Esophagus squamous epithelium (tissue), 4 donors: ENCODE data around the gene CLEC10A.

Source experiments
- CTCF ChIP-seq, 6 experiments: fragments of 450-650 bp in 4 of 6; fragments of 200-600 bp in 2 of 6; sonication (generic) in 2 of 6; IDR thresholded peaks; one replicate each; pipeline ENCODE4 v1.5.1; 2016 to 2019; ENCODE audit warnings: antibody characterized with exemption in 6 of 6, mild to moderate bottlenecking in 4 of 6, moderate library complexity in 4 of 6
- POLR2A ChIP-seq, 4 donors: fragments of 450-650 bp; IDR thresholded peaks; one replicate each; pipeline ENCODE4 v1.6.1; 2017; ENCODE audit warnings: antibody characterized with exemption in 4 of 4, mild to moderate bottlenecking in 4 of 4, moderate library complexity in 3 of 4

DNA sequence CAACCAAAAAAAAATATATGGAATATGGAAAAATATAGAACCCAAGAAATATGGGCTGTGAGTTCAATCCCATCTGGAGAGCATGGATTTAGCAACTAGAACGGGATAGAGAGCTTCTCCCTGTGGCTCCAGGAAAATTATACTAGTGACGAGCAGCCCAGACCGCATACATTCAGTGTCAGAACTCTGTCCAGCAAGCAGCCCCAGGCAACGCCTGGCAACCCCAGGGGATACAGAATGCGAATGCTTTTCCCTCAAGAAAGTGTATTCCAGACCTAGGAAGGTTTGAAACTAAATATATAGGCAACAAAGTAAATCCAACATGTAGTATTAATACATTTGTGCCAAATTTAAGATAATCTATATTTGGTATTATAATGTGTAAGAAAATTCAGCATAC lies 48.1 kb upstream of the CLEC10A start:
- TF ChIP-seq CTCF (IDR thresholded peaks at IDR 0.05) = no peak
- no peak for TF ChIP-seq POLR2A (IDR thresholded peaks at IDR 0.05)
